Tibial artery (tissue), 4 donors: ENCODE measurements around the gene KIDINS220.

ENCODE experiments used
- DNase-seq, 2 donors: peaks; one replicate each; pipeline ENCODE4 v3.0.0-alpha.2; 2019
- H3K27ac ChIP-seq, 2 donors: fragments of 200-600 bp; sonication (generic) in 1 of 2; 1 replicate in 1 of 2; 2 replicates in 1 of 2; pipeline ENCODE4 v1.5.1; 2018 to 2019; ENCODE audit warnings: mild to moderate bottlenecking in 1 of 2
- H3K27me3 ChIP-seq, 2 donors: fragments of 200-600 bp; sonication (generic) in 1 of 2; one replicate each; pipeline versions ENCODE4 v1.5.1 to v1.6.0; 2016 to 2019
- H3K36me3 ChIP-seq, 3 donors: fragments of 200-600 bp; sonication (generic) in 2 of 3; one replicate each; pipeline ENCODE4 v1.5.1; 2016 to 2019; ENCODE audit warnings: mild to moderate bottlenecking in 2 of 3
- H3K4me1 ChIP-seq, 4 donors: fragments of 200-600 bp; sonication (generic) in 2 of 4; 1 replicate in 3 of 4; 2 replicates in 1 of 4; pipeline ENCODE4 v1.5.1; 2016 to 2019
- H3K4me3 ChIP-seq, 2 donors: fragments of 200-600 bp; sonication (generic) in 1 of 2; 1 replicate in 1 of 2; 2 replicates in 1 of 2; pipeline ENCODE4 v1.5.1; 2018 to 2019; ENCODE audit warnings: mild to moderate bottlenecking in 2 of 2
- H3K9me3 ChIP-seq, 3 donors: fragments of 200-600 bp; sonication (generic) in 1 of 3; one replicate each; pipeline ENCODE4 v1.5.1; 2016 to 2019
- intact Hi-C: fragments of 100-400 bp; cut with DNase I; formaldehyde crosslinking; loops from one replicate; pipeline ENCODE4 v1.15.0; 2023; ENCODE audit warnings: low total_unique reads
- TF ChIP-seq, protein P1 (sequence below), 2 experiments: fragments of 200-600 bp in 1 of 2; fragments of 450-650 bp in 1 of 2; IDR thresholded peaks; one replicate each; pipeline ENCODE4 v1.5.1; 2017 to 2019; ENCODE audit warnings: antibody characterized with exemption in 2 of 2, mild to moderate bottlenecking in 1 of 2, moderate library complexity in 1 of 2

KIDINS220 gene

DNA sequence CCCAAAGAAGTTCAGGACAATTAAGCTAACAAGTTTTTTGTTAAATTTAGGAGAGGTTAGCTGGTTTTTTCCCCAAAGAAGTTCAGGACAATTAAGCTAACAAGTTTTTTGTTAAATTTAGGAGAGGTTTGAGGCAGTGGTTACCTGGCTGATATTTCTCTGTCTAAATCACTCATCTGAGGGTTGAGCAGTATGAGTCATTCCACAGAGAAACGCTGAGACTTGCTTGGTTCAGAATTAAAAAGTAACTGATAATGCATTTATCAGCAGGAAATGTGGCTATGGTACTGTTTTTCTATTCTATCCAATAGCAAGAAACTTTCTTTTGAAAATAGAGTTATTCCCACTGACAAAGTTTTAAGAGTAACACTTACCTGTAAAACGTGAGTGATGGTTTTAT lies 22.8 kb upstream of the KIDINS220 start:
- Histone ChIP-seq H3K4me3 (no peak overlapping the region), H3K9me3 (no peaks in the 10 kb centered on the region), H3K27me3 (no peaks in the 10 kb centered on the region), H3K27ac (no peak overlapping the region), H3K4me1 (no peaks in the 10 kb centered on the region), H3K36me3 (peaks cover 0 to 16% (median 3%) of the 10 kb centered on the region in 3 donors)
- TF ChIP-seq, protein P1, sequence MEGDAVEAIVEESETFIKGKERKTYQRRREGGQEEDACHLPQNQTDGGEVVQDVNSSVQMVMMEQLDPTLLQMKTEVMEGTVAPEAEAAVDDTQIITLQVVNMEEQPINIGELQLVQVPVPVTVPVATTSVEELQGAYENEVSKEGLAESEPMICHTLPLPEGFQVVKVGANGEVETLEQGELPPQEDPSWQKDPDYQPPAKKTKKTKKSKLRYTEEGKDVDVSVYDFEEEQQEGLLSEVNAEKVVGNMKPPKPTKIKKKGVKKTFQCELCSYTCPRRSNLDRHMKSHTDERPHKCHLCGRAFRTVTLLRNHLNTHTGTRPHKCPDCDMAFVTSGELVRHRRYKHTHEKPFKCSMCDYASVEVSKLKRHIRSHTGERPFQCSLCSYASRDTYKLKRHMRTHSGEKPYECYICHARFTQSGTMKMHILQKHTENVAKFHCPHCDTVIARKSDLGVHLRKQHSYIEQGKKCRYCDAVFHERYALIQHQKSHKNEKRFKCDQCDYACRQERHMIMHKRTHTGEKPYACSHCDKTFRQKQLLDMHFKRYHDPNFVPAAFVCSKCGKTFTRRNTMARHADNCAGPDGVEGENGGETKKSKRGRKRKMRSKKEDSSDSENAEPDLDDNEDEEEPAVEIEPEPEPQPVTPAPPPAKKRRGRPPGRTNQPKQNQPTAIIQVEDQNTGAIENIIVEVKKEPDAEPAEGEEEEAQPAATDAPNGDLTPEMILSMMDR (IDR thresholded peaks at IDR 0.05) = no peak
- DNase-seq = no peak
- intact Hi-C loops = no loop called here

DNA sequence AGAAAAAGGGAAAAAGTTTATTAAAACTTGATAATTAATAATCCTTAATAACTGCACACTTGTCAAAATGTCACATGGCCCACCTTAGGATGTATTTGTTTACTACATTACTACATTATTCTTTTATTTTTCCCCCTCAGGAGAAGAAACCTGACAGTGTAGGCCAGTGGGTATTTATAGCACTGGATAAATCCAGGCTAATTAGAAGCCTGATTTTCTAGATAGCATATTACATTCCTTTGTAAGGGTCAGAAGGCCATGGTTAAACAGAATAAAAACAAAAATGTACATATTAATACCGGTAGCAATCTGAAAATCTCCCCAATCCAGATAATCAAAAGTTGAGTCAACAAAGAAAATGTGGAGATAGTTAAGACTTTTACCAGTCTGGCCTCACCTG lies 21.5 kb upstream of the KIDINS220 start:
- Histone ChIP-seq H3K9me3 (no peaks in the 10 kb centered on the region), H3K27ac (no peak overlapping the region), H3K36me3 (peaks cover 0 to 16% (median 3%) of the 10 kb centered on the region in 3 donors), H3K4me3 (no peak overlapping the region), H3K27me3 (no peaks in the 10 kb centered on the region), H3K4me1 (no peaks in the 10 kb centered on the region)
- no peak for DNase-seq
- TF ChIP-seq, protein P1 (IDR thresholded peaks at IDR 0.05) = no peak
- intact Hi-C loops = no loop called here

DNA sequence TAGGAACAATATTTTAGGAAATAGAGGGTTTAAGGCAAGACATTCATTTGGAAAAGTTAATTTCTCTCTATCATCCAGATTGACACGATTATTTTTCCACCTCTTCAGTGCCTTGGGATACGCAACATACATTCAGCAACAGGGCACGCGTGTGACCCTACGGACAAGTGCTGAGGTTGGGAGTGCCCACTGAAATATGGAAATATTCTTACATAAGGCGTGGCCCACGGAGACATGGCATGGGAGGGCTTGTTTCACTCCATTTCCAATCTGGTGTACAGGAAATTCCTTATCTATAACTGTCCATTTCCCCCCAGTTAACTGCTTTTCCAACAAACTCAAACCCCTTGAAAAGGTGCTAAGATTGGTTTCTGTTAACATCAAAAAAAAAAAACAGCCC lies 20.9 kb upstream of the KIDINS220 start:
- H3K36me3 ChIP-seq = peaks cover 0 to 16% (median 0%) of the 10 kb centered on the region in 3 donors
- no peak overlapping the region for H3K4me3 ChIP-seq
- H3K27me3 ChIP-seq = no peaks in the 10 kb centered on the region
- H3K9me3 ChIP-seq = no peaks in the 10 kb centered on the region
- H3K27ac ChIP-seq = no peak overlapping the region
- TF ChIP-seq, protein P1 (IDR thresholded peaks at IDR 0.05) = no peak
- intact Hi-C loops = no loop called here
- no peaks in the 10 kb centered on the region for H3K4me1 ChIP-seq
- no peak for DNase-seq

DNA sequence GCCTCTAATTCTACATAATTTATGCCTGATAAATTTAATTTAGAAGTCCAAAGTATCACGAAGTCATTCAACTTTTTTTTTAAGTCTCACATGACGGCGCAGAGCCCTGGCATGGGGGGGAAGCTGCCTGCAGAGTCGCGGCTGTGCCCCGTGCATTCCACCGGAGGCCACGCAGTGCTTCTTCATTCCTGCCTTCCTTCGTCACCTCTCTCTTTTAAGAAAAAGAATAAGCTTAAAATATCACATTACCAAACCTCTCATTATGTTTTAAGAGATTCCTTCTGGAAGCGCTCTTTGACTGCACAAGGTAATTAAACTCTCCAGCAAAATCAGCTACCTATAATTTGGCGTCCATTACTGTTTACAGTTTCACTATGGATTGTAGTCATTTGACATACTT lies 20.3 kb upstream of the KIDINS220 start:
- no peaks in the 10 kb centered on the region for H3K4me1 ChIP-seq
- no peak overlapping the region for H3K4me3 ChIP-seq
- TF ChIP-seq, protein P1 (IDR thresholded peaks at IDR 0.05) = no peak
- H3K27ac ChIP-seq = no peak overlapping the region
- DNase-seq = no peak
- intact Hi-C loops = no loop called here
- peaks cover 0 to 16% (median 0%) of the 10 kb centered on the region in 3 donors for H3K36me3 ChIP-seq
- H3K27me3 ChIP-seq = no peaks in the 10 kb centered on the region
- H3K9me3 ChIP-seq = no peaks in the 10 kb centered on the region

DNA sequence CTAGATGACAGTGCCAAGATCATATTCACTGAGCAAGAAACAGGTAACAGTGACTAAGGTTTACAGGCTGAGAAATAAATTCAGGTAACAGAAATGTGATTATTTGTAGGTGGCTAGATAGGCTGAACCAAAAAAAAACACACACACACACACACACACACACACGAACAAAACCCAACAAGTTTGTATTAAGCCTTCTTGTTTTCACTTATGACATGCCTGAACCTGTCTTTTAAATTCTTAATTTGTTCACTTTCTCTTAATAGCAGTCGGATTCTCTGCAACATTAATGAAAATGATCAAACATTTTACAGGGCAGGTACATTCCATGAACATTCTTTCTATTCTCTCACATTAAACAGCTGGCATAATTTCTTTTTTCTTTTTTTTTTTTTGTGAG lies 18.8 kb upstream of the KIDINS220 start:
- TF ChIP-seq, protein P1 (IDR thresholded peaks at IDR 0.05) = no peak
- Histone ChIP-seq H3K4me3 (no peak overlapping the region), H3K27ac (no peak overlapping the region), H3K4me1 (no peaks in the 10 kb centered on the region), H3K9me3 (no peaks in the 10 kb centered on the region), H3K36me3 (peaks cover 0 to 9% (median 0%) of the 10 kb centered on the region in 3 donors), H3K27me3 (no peaks in the 10 kb centered on the region)
- intact Hi-C loops = no loop called here
- DNase-seq = no peak

DNA sequence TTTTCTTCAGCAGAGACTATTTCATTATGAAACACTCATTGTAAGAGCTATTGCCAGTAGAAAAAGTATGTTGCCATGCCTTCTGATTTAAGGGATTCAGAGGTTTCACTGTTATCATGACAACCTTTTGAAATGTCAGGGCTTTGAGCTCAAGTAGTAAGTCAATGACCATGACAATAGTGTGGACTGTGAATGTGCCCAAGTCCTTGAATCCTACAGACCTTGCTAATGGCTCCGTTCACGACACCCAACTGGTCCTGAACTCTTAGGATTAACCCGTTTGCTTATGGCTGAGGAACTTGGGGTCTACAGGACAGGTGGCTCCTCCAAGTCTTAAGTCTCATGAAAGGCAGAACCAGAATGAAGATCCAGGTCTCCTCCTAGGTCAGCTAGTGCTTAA lies 17.6 kb upstream of the KIDINS220 start:
- TF ChIP-seq, protein P1 (IDR thresholded peaks at IDR 0.05) = no peak
- H3K4me3 ChIP-seq = no peak overlapping the region
- peaks cover 0 to 9% (median 0%) of the 10 kb centered on the region in 3 donors for H3K36me3 ChIP-seq
- H3K27me3 ChIP-seq = no peaks in the 10 kb centered on the region
- H3K4me1 ChIP-seq = no peaks in the 10 kb centered on the region
- intact Hi-C loops = no loop called here
- H3K27ac ChIP-seq = no peak overlapping the region
- no peak for DNase-seq
- H3K9me3 ChIP-seq = no peaks in the 10 kb centered on the region
